ENCODE data around the gene POLR2B.
"Not testable (repeated sequence)": the region's sequence is repeated elsewhere in the genome, so short reads cannot be mapped to it uniquely, and the experiment has no call there.

The POLR2B gene

GRCh38 chr4:56986192-56986591, 7.5 kb downstream of the POLR2B start:
- no peak for DNase-seq

GRCh38 chr4:56986952-56987351, 8.3 kb downstream of the POLR2B start:
- no peak for DNase-seq

- DNase-seq = no peak
Observed at GRCh38 chr4:56990109-56990905, 11.6 kb downstream of the POLR2B start.

- peak in 54 of 56 donors; percentile 1 to 83 (median 58) for DNase-seq
Observed at GRCh38 chr4:56995525-56995924, 16.8 kb downstream of the POLR2B start.

GRCh38 chr4:56999751-57000150, 21.1 kb downstream of the POLR2B start:
- DNase-seq = peak in 5 of 56 donors; percentile 0 to 15 (median 10)

- DNase-seq = no peak
Observed at GRCh38 chr4:57013543-57014120, 34.9 kb downstream of the POLR2B start.

- no peak for DNase-seq
Observed at GRCh38 chr4:57018980-57019379, 40.3 kb downstream of the POLR2B start.

GRCh38 chr4:57020467-57021101, 41.9 kb downstream of the POLR2B start:
- no peak for DNase-seq

GRCh38 chr4:57023104-57023503, 44.4 kb downstream of the POLR2B start:
- DNase-seq = no peak

GRCh38 chr4:57034520-57034919, 55.8 kb downstream of the POLR2B start:
- no peak for DNase-seq

- peak in 47 of 56 donors; percentile 2 to 77 (median 26) for DNase-seq
Observed at GRCh38 chr4:57037982-57038604, 59.4 kb downstream of the POLR2B start.

- no peak for DNase-seq
Observed at GRCh38 chr4:57039345-57039744, 60.6 kb downstream of the POLR2B start.

GRCh38 chr4:57040510-57040909, 61.8 kb downstream of the POLR2B start:
- no peak for DNase-seq

GRCh38 chr4:57041020-57041419, 62.3 kb downstream of the POLR2B start:
- no peak for DNase-seq

GRCh38 chr4:57042711-57043169, 64.0 kb downstream of the POLR2B start:
- DNase-seq = no peak

GRCh38 chr4:57043347-57044251, 64.9 kb downstream of the POLR2B start:
- DNase-seq = no peak

GRCh38 chr4:57044279-57044678, 65.6 kb downstream of the POLR2B start:
- no peak for DNase-seq

- no peak for DNase-seq
Observed at GRCh38 chr4:57044996-57045395, 66.3 kb downstream of the POLR2B start.

- not testable (repeated sequence) for DNase-seq
Observed at GRCh38 chr4:57047046-57047445, 68.3 kb downstream of the POLR2B start.

GRCh38 chr4:57048590-57049304, 70.1 kb downstream of the POLR2B start:
- no peak for DNase-seq

Measured in nucleus accumbens (tissue), 56 donors.